SH-SY5Y (cell line): ENCODE results near the gene ISG15.

Source experiments
- GATA2 ChIP-seq: IDR thresholded peaks from 2 replicates; pipeline ENCODE4 v1.6.1; 2011; ENCODE audit warnings: mild to moderate bottlenecking, low read depth, low read length
- GATA3 ChIP-seq: IDR thresholded peaks from 2 replicates; pipeline ENCODE4 v1.6.1; 2011; ENCODE audit warnings: low read depth, mild to moderate bottlenecking, low read length, moderate library complexity

DNA sequence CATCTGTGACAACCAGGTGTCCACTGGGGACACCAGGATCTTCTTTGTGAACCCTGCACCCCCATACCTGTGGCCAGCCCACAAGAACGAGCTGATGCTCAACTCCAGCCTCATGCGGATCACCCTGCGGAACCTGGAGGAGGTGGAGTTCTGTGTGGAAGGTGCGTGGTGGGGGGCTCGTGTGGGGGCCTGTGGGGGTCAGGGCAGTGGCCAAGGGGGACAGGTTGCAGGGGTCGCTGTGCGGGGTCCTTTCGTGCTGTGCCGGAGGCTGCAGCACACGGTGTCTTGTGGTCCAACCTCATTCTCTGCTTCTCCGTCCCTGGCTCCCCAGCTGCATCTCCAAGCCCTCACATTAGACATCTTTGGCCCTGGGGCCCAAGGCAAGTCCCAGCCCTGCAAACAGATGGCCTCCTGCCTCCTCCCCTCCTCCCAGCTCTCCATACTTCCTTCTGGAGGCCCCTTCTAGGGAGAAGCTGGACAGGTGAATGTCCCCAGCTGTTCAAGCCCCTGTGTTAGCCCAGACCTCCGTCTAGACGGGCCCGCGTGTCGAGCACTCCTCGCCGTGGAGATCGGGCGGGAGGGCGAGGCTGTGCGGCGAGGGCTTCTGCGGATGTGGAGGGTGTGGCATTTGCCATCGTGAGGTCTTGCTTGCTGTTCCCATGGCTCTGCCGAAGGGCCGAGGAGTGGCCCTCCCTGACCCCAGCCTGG lies 9.2 kb downstream of the ISG15 start:
- TF ChIP-seq GATA3 (no peak), GATA2 (no peak)
